Measurements from ENCODE around the gene ATRN.
A peak's percentile ranks its signal among the peaks of the same experiment; 100 is the strongest.

ATRN gene

GRCh38 chr20:3659492-3660261 is 188.9 kb downstream of the ATRN start:
- DNase-seq: no peak

- DNase-seq: no peak
Observed at GRCh38 chr20:3660262-3661059, 189.6 kb downstream of the ATRN start.

- no peak for DNase-seq
Observed at GRCh38 chr20:3661060-3661813, 190.4 kb downstream of the ATRN start.

DNA sequence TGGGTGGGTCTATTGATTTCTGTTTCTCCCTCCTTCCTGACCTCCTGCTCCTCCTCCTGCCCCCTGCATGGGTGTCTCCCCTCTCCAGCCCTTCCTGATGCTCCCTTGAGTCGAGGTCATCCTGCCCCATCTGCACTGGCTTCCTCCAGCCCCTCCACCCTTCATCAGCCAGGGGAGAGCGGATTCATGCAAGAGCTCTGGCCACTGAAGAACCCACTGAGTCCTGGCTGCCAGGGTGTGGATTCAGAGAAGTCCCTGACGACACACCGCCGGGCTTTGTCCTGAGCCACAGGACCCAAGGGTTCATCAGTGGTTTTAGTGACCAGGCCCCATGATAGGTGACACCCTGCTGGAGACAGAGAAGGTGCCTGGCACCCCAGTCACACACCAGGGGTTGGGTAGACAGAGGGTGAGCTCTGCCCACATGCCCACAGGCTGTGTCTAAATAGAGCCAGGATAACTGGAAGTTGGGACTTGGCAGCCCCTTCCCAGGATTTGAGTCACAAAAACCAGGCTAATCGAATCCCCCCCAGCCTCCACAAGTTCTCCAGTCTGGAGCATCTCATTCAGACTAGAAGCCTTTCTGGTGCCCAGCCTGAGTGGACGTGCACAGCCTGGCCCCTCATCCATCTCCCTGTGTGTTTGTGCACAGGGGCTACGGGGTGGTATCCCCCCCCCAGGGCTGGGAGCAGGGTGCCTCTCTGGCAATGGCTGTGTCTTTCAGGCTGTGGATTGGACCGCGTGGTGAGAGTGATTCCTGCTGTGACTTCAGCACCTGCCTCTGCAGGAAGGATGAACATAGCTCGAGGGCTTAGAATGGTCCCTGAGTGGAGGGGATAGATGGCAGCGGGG is 191.2 kb downstream of the ATRN start:
- no peak for DNase-seq

DNA sequence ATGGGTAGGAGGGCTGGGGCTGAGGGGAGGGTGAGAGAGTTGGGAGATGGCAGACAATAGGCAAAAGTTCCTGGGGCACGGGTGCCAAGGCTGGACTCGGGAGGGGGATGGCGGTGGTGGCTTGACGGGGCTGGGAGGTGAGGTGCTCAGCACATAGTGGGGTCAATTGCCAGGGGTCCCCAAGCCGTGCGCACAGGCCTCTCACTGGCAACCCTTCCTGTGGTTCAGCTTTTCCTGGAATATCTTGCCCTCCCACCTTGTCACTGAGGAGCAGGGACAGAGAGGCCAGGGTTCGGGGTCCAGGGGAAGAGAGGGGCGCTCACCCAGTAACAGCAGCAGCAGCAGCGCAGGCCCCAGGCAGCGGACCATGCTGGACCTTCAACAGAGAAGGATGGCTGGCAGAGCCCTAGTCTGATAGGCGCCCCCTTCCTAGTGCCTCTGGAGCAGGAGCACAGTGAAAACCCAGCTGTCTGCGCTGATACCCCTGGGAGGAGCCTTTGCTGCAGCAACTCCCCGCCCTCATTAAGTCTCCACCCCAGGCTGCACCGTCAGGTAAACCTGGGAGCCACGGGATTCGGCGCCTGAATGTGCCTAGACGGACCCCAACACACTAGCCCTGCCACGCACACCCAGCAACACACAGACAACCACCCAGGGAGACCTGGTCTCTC is 192.3 kb downstream of the ATRN start, which contains the start of gene GFRA4:
TSS of gene GFRA4 (minus strand) at position 369 of the 671 bp plus-strand sequence. CDS start at position 369, 0 bp downstream.
- no peak for DNase-seq

DNA sequence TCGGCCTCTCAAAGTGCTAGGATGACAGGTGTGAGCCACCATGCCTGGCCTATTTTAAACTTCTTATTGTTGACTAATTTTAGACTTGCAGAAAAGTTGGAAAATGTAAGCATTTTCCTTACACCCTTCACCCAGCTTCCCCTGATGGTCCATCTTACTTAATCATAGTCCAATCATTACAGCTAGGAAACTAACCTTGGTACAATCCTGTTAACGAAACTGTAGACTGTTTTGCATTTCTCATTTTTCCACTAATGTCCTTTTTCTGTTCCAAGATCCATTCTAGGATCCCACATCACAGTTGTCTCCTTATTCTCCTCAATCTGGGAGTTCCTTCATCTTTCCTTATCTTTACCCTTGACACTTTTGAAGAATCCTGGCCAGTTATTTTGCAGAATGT is 193.0 kb downstream of the ATRN start:
- no peak for DNase-seq

DNA sequence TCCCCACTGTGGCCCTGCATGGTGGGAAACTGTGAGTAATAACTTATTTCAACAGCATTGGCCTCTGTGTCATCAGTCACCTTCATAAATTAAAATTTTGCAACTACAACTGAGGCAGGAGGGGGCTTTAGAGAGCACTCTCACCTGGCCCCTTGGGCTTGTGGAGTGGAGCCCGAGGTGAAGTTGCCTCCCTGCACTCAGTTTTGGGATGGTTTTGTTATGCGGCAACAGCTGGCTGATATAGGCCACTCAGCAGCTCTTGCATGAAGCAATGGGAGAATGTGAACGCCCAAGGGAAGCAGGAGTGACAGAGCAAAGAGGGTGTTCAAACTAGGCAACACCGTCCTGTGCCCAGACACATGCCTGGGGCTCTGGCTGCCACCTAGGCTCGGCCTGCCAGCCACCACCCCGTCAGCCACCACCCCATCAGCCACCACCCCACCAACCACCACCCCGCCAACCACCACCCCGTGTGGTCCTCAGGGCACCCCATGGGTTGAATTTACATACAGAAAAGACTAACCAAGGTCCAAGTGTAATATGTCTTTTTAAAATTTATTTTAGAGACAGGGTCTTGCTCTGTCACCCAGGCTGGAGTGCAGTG is 196.7 kb downstream of the ATRN start:
- no peak for DNase-seq

DNA sequence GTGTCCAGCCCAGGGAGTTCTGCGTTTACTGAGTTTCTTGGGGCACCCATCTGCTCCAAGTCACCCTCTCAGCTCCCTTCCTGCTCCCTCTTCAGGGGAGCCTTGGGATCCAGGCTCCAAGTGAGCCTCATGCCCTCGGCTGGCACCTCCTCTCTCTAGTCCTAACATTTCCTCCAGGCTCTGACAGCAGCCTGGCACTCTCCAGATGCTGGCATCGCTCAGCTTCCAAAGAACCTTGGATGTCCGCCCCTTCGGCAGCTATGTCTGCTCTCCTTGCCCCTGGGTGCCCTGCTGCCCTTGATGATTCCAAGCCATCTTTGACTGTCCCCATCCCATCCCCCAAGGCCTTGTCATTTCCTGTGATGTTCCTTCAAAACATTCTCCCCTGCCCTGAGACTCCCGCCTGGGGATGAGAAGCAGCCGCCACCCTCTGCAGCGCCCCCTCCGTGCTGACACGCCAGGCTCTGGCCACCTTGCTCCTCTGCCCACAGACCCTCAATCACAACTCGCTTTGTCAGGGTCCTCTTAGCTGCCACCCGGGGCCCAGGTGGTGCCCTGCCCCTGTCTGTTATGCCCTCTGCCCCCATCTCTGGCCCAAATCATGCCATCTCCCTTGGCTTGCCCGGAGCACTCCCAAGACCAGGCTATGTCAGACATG is 199.0 kb downstream of the ATRN start:
- DNase-seq: no peak

DNA sequence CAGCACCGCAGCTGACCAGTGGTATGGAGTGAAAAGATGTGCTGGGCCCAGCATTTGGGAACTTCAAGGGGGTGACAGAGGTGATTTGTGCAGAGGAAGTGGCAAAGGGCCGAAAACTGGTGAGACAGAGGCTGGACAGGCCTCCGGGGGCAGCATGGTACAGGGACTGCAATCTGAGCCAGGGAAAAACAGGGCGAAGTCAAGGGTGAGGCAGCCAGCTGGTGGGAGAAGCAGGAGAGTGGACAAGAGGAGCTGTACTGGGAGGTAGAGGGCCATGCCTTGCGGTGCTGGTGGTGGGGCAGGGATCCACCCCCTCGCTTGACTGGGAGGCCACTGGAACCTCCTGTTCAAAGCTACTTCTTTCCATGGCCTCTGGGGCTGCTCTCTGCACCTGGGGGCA is 199.7 kb downstream of the ATRN start:
- DNase-seq: peak; percentile 2

DNA sequence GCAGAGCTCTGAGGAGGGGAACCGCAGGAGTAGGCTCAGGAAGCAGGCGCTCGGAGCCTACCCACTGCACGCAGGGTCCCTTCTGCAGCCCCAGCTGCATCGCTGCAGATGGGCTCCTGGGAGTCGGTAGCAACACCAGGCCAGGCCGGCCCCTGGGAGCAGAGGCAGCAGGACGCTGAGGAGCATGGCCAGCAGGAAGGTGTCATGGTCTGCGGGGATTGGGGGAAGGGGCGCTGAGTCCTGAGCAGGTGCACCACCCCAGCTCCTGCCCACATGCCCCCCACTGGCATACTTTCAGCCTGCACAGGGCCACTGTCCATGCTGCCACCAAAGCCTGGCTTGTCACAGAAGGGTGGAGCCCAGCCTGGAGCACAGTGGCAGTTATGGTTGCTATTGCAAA is 200.1 kb downstream of the ATRN start:
- DNase-seq: no peak

DNA sequence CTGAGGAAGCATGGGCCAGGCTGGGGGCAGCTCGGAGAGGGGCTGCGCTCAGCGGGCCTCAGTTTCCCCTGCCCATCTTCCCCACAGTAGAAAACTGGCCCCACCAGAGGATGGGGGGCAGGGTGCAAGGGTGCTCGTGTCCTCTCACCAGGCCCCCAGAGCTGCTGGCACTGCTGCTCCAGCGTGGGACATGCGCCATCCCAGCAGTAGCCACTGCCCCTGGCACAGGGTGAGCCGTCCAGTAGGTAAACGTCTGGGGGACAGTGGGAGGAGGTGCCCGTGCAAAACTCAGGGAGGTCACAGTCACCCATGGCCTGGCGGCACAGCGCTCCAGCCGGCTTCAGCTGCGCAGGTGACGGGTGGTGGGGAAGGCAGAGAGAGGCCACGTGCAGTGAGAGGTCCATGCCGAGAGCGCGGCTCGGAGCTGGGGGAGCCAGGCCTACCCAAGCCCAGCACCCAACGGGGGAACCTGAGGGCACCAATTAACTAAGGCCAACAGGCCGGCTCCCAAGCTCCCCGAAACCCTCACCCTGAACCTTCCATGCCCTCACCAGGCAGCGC is 201.2 kb downstream of the ATRN start:
- DNase-seq: no peak

- no peak for DNase-seq
Observed at GRCh38 chr20:3672547-3673171, 201.8 kb downstream of the ATRN start.

DNA sequence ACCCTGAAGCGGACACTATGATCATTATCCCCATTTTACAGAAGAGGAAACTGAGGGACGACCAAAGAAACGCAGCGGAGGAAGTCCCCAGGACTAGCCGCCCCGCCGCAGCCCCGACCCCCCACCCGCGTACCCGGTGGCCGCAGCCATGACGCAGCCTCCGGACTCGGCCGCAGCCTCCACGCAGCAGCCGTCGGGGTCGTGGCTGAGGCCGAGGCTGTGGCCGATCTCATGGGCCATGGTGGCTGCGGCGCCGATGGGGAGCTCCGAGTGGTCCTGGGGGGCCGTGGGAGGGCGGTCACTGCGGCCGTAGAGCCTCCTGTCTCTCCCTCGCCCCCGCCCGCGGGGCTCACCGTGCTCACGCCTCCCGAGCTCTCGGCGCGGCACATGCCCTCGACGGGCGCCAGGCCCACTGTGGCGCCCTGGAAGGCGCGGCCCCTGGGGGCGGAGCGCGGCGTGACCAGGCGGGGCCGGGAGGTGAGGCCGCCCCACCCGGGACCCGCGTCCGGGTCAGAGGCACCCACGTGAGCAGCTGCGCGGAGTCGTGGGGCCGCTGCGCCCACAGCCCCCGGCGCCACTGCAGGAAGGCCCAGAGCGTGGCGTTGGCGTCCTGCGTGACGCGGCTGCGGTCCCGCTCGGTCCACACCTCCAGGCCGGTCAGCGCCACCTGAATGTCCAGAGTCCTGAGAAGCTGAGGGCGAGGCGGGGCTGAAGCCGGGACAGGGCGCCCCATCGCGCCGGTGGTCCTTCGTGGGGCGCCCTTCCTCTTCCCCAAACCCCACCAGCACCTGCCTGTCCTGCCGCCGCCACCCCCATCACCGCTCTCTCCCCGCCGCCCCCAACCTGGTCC is 202.6 kb downstream of the ATRN start:
- no peak for DNase-seq

GRCh38 chr20:3674447-3674846 is 203.6 kb downstream of the ATRN start:
- no peak for DNase-seq

DNA sequence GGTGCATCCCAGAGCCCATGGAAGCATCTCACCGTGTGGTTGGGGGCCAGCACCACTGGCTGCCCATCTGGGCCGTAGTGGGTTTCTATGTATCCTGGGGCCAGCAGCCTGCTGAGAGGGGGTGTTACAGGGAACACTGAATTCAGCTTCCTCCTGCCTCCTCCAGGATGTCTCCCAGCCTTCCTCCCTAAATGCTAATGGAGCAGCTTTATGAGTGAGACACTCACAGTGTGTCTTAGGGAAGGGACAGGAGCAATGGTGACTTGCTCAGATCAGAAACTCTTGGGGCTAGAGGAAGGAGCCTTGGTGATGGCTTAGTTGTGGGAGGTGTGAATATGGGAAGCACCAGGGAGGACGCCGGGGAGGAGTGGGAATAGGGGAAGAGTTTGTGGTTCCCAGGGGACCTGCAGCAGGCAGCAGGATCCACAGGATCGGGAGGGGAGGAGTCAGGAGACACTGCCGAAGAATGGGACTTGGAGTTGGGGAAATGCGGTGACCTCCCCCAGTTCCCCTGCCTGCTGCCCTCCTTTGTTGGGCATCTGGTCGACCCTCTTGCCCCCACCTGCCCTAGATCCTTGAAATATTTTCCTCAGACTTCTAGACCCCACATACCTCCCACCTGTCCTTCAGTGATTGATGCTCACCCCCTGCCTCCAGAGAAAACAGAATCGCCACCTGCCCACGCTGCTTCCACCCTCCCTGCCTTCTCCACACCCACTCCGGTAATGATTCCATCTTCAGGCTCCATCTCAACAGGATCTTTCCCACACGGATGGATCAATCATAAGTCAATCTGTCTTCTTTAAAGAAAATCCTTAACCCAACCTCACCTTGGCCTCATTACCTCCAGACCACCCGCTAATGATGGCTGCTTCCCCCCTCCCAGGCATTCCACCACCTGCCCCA is 204.4 kb downstream of the ATRN start:
- no peak for DNase-seq

DNA sequence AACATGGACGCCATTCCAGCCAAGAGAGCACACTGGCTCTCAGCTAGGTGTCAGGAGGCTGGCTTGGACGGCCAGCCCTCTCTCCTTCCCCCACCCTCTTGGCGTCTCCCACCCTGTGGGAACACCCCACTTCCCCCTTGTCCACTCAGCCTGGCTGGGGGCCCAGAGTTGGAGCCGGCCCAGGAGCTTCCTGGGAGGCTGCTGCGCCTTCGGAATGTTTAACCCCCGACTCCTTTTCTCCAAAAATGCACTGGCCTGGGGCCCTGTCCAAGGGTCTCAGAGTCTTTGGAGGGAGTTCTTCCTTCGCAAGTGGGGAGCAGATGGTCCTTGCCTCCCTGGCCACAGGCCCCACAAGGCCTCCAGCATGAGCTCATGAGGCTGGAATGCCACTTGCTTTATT is 206.9 kb downstream of the ATRN start:
- DNase-seq: no peak

GRCh38 chr20:3678198-3678597 is 207.4 kb downstream of the ATRN start:
- DNase-seq: no peak

Measured in T1000 (cell line).